Skeletal muscle satellite cell (primary cell): Measurements from ENCODE around the gene KCNH5.
A peak's percentile ranks its signal among the peaks of the same experiment; 100 is the strongest.

Experiments used
- H3K27me3 ChIP-seq: 2 replicates; pipeline ENCODE4 v1.7.0; 2013; ENCODE audit warnings: low read length; ENCODE audit not compliant: control insufficient read depth, insufficient read depth
- H3K36me3 ChIP-seq: 2 replicates; pipeline ENCODE4 v1.7.0; 2013; ENCODE audit warnings: mild to moderate bottlenecking, control low read depth, low read length; ENCODE audit not compliant: insufficient read depth
- H3K4me1 ChIP-seq: 2 replicates; pipeline ENCODE4 v1.7.0; 2013; ENCODE audit warnings: low read length; ENCODE audit not compliant: control insufficient read depth, insufficient read depth
- H3K4me2 ChIP-seq: 2 replicates; pipeline ENCODE4 v1.7.0; 2013; ENCODE audit warnings: mild to moderate bottlenecking, low read length
- H3K4me3 ChIP-seq: 2 replicates; pipeline ENCODE4 v1.7.0; 2013; ENCODE audit warnings: low read length
- H3K9ac ChIP-seq: 2 replicates; pipeline ENCODE4 v1.7.0; 2013; ENCODE audit warnings: mild to moderate bottlenecking, low read depth, low read length, moderate library complexity
- H3K9me3 ChIP-seq: replicated peaks from 2 replicates; pipeline ENCODE4 v1.7.0; 2013; ENCODE audit warnings: mild to moderate bottlenecking, control low read depth, low read length

Gene KCNH5

GRCh38 chr14:62696929-62697328 lies 348.3 kb downstream of the KCNH5 start:
- Histone ChIP-seq H3K9ac (no peak overlapping the region), H3K36me3 (no peaks in the 10 kb centered on the region), H3K4me2 (no peak overlapping the region), H3K27me3 (no peaks in the 10 kb centered on the region), H3K4me1 (no peaks in the 10 kb centered on the region), H3K4me3 (no peak overlapping the region), H3K9me3 (no peaks in the 10 kb centered on the region)

- H3K4me2 ChIP-seq, result no peak overlapping the region
- H3K4me3 ChIP-seq, result no peak overlapping the region
- no peaks in the 10 kb centered on the region for H3K27me3 ChIP-seq
These were observed 348.8 kb downstream of the KCNH5 start for GRCh38 chr14:62696331-62696924.

GRCh38 chr14:62694075-62694474 lies 351.2 kb downstream of the KCNH5 start:
- no peak overlapping the region for H3K4me3 ChIP-seq
- no peaks in the 10 kb centered on the region for H3K27me3 ChIP-seq
- no peak overlapping the region for H3K9ac ChIP-seq

More at GRCh38 chr14:62696331-62696924, 348.8 kb downstream of the KCNH5 start:
- H3K4me1 ChIP-seq, result no peaks in the 10 kb centered on the region
- H3K9ac ChIP-seq, result no peak overlapping the region
- no peaks in the 10 kb centered on the region for H3K36me3 ChIP-seq
- H3K9me3 ChIP-seq, result no peaks in the 10 kb centered on the region

GRCh38 chr14:62692490-62693106 lies 352.7 kb downstream of the KCNH5 start:
- Histone ChIP-seq H3K36me3 (no peaks in the 10 kb centered on the region), H3K27me3 (no peaks in the 10 kb centered on the region), H3K9me3 (no peaks in the 10 kb centered on the region), H3K4me3 (no peak overlapping the region), H3K4me2 (no peak overlapping the region), H3K9ac (peak overlapping the region; percentile 3), H3K4me1 (no peaks in the 10 kb centered on the region)

More at GRCh38 chr14:62694075-62694474, 351.2 kb downstream of the KCNH5 start:
- Histone ChIP-seq H3K4me1 (no peaks in the 10 kb centered on the region), H3K36me3 (no peaks in the 10 kb centered on the region), H3K4me2 (no peak overlapping the region), H3K9me3 (no peaks in the 10 kb centered on the region)

- Histone ChIP-seq H3K27me3 (no peaks in the 10 kb centered on the region), H3K4me3 (no peak overlapping the region), H3K4me2 (no peak overlapping the region), H3K36me3 (no peaks in the 10 kb centered on the region), H3K9me3 (no peaks in the 10 kb centered on the region), H3K4me1 (no peaks in the 10 kb centered on the region), H3K9ac (no peak overlapping the region)
These were observed 353.4 kb downstream of the KCNH5 start for GRCh38 chr14:62691647-62692489.

- Histone ChIP-seq H3K4me2 (no peak overlapping the region), H3K9me3 (no peaks in the 10 kb centered on the region), H3K4me1 (no peaks in the 10 kb centered on the region), H3K9ac (no peak overlapping the region), H3K27me3 (no peaks in the 10 kb centered on the region), H3K36me3 (no peaks in the 10 kb centered on the region), H3K4me3 (no peak overlapping the region)
These were observed 355.5 kb downstream of the KCNH5 start for GRCh38 chr14:62689733-62690132.

GRCh38 chr14:62687818-62688217 lies 357.4 kb downstream of the KCNH5 start:
- Histone ChIP-seq H3K27me3 (no peaks in the 10 kb centered on the region), H3K4me1 (no peaks in the 10 kb centered on the region), H3K9me3 (no peaks in the 10 kb centered on the region), H3K36me3 (no peaks in the 10 kb centered on the region), H3K9ac (no peak overlapping the region), H3K4me2 (no peak overlapping the region), H3K4me3 (no peak overlapping the region)

- Histone ChIP-seq H3K36me3 (no peaks in the 10 kb centered on the region), H3K9me3 (no peaks in the 10 kb centered on the region), H3K4me2 (no peak overlapping the region), H3K9ac (no peak overlapping the region), H3K4me3 (no peak overlapping the region), H3K27me3 (no peaks in the 10 kb centered on the region), H3K4me1 (no peaks in the 10 kb centered on the region)
These were observed 360.9 kb downstream of the KCNH5 start for GRCh38 chr14:62684376-62684775.

GRCh38 chr14:62682208-62682607 lies 363.1 kb downstream of the KCNH5 start:
- H3K4me2 ChIP-seq, result no peak overlapping the region
- H3K9me3 ChIP-seq, result no peaks in the 10 kb centered on the region
- H3K4me3 ChIP-seq, result no peak overlapping the region
- H3K4me1 ChIP-seq, result no peaks in the 10 kb centered on the region
- H3K27me3 ChIP-seq, result no peaks in the 10 kb centered on the region
- H3K36me3 ChIP-seq, result no peaks in the 10 kb centered on the region
- H3K9ac ChIP-seq, result no peak overlapping the region

- Histone ChIP-seq H3K4me2 (no peak overlapping the region), H3K27me3 (no peaks in the 10 kb centered on the region), H3K9ac (no peak overlapping the region), H3K36me3 (no peaks in the 10 kb centered on the region), H3K4me1 (no peaks in the 10 kb centered on the region), H3K9me3 (no peaks in the 10 kb centered on the region), H3K4me3 (no peak overlapping the region)
These were observed 370.6 kb downstream of the KCNH5 start for GRCh38 chr14:62674563-62675237.

- H3K4me2 ChIP-seq, result no peak overlapping the region
- H3K27me3 ChIP-seq, result no peaks in the 10 kb centered on the region
- H3K4me1 ChIP-seq, result no peaks in the 10 kb centered on the region
- H3K36me3 ChIP-seq, result no peaks in the 10 kb centered on the region
- no peak overlapping the region for H3K9ac ChIP-seq
- H3K4me3 ChIP-seq, result no peak overlapping the region
- no peaks in the 10 kb centered on the region for H3K9me3 ChIP-seq
These were observed 372.1 kb downstream of the KCNH5 start for GRCh38 chr14:62673014-62673755.
